ENCODE measurements around the gene EEFSEC. TPM values are rescaled to one million over a fixed set of nuclear protein-coding genes. Genes with fewer than 3 reads are reported as not detected.

Gene EEFSEC
- total RNA-seq, 1 donor, result 3.0 TPM

GRCh38 chr3:128167973-128168674 is 14.8 kb downstream of the EEFSEC start:
- no peak for TF ChIP-seq CTCF (IDR thresholded peaks at IDR 0.05; ENCODE audit: insufficient read depth, low read depth, low read length)
- no peak overlapping the region for H3K4me3 ChIP-seq (ENCODE audit: low read depth, low read length)
- DNase-seq (ENCODE audit: low read depth), result no peak

GRCh38 chr3:128168836-128169235 is 15.6 kb downstream of the EEFSEC start:
- DNase-seq (ENCODE audit: low read depth), result no peak
- TF ChIP-seq CTCF (IDR thresholded peaks at IDR 0.05; ENCODE audit: insufficient read depth, low read depth, low read length), result no peak
- H3K4me3 ChIP-seq (ENCODE audit: low read depth, low read length), result no peak overlapping the region

GRCh38 chr3:128170866-128171516 is 17.7 kb downstream of the EEFSEC start:
- H3K4me3 ChIP-seq (ENCODE audit: low read depth, low read length), result no peak overlapping the region
- peak; percentile 90 for DNase-seq (ENCODE audit: low read depth)
- peak; percentile 94 for TF ChIP-seq CTCF (IDR thresholded peaks at IDR 0.05; ENCODE audit: insufficient read depth, low read depth, low read length)

- TF ChIP-seq CTCF (IDR thresholded peaks at IDR 0.05; ENCODE audit: insufficient read depth, low read depth, low read length), result no peak
- no peak overlapping the region for H3K4me3 ChIP-seq (ENCODE audit: low read depth, low read length)
- DNase-seq (ENCODE audit: low read depth), result no peak
Measured at GRCh38 chr3:128173200-128173599, 19.9 kb downstream of the EEFSEC start.

- no peak for TF ChIP-seq CTCF (IDR thresholded peaks at IDR 0.05; ENCODE audit: insufficient read depth, low read depth, low read length)
- no peak for DNase-seq (ENCODE audit: low read depth)
- no peak overlapping the region for H3K4me3 ChIP-seq (ENCODE audit: low read depth, low read length)
Measured at GRCh38 chr3:128173849-128174248, 20.6 kb downstream of the EEFSEC start.

GRCh38 chr3:128174675-128175590 is 21.7 kb downstream of the EEFSEC start:
- DNase-seq (ENCODE audit: low read depth), result no peak
- no peak for TF ChIP-seq CTCF (IDR thresholded peaks at IDR 0.05; ENCODE audit: insufficient read depth, low read depth, low read length)
- H3K4me3 ChIP-seq (ENCODE audit: low read depth, low read length), result no peak overlapping the region

All from fibroblast of villous mesenchyme (primary cell).